HUDEP-2 (cell line): ENCODE measurements around the gene MBD3L4.
A peak's percentile ranks its signal among the peaks of the same experiment; 100 is the strongest.
"Not testable (repeated sequence)": the region's sequence is repeated elsewhere in the genome, so short reads cannot be mapped to it uniquely, and the experiment has no call there.

Experiments
- DNase-seq, 76 experiments: peaks; one replicate each; lab custom pipeline; 2025; ENCODE audit not compliant: unreplicated experiment in 76 of 76; lab: John Stamatoyannopoulos, UW

MBD3L4 gene

GRCh38 chr19:7051421-7051820 lies 11.4 kb upstream of the MBD3L4 start:
- DNase-seq = not testable (repeated sequence)

DNA sequence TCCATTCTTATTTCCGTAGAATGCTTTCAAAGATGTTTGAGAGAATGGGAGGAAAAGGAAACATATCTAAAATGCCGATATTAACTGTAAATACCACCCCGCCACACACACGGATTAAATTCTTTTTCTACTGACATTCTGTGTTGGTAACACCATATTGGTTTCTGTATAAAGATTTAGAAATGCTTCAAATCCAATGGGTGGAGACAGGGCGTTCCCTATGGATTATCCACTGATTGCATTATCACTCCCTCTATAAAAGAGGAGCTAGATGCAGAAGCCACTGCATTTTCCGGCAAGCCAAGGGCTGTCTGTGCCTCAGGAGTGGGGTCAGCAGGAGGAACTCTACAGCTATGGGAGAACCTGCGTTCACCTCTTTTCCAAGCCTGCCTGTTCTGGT lies 9.0 kb upstream of the MBD3L4 start, which contains the start of gene MBD3L2:
Gene MBD3L2, plus strand, starts transcription at position 301 of the 400 bp plus-strand sequence. Its CDS starts 53 bp downstream, at position 354.
- DNase-seq = not testable (repeated sequence)

- DNase-seq = not testable (repeated sequence)
Measured at GRCh38 chr19:7041563-7041962, 1.6 kb upstream of the MBD3L4 start.

DNA sequence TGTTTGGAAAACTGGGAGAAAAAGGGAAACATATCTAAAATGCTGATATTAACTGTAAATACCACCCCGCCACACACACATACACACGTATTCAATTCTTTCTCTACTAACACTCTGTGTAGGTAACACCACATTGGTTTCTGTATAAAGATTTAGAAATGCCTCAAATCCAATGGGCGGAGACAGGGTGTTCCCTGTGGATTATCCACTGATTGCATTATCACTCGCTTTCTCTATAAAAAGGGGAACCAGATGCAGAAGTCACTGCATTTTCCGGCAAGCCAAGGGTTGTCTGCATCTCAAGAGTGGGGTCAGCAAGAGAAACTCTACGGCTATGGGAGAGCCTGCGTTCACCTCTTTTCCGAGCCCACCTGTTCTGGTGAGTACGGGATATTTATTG lies 9.7 kb downstream of the MBD3L4 start, which contains the start of gene MBD3L5:
Gene MBD3L5, plus strand, starts transcription at position 301 of the 400 bp plus-strand sequence. Its CDS starts 34 bp downstream, at position 335.
- not testable (repeated sequence) for DNase-seq

GRCh38 chr19:7028790-7029189 lies 11.2 kb downstream of the MBD3L4 start:
- DNase-seq = not testable (repeated sequence)

DNA sequence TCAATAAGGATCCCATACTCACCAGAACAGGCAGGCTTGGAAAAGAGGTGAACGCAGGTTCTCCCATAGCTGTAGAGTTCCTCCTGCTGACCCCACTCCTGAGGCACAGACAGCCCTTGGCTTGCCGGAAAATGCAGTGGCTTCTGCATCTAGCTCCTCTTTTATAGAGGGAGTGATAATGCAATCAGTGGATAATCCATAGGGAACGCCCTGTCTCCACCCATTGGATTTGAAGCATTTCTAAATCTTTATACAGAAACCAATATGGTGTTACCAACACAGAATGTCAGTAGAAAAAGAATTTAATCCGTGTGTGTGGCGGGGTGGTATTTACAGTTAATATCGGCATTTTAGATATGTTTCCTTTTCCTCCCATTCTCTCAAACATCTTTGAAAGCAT lies 18.6 kb downstream of the MBD3L4 start, which contains the start of gene MBD3L2B:
Gene MBD3L2B, minus strand, starts transcription at position 101 of the 400 bp plus-strand sequence. Its CDS starts 34 bp downstream, at position 67.
- DNase-seq = not testable (repeated sequence)

- DNase-seq = no peak
Measured at GRCh38 chr19:7018828-7019227, 21.2 kb downstream of the MBD3L4 start.

- DNase-seq = peak in 47 of 76 experiments; percentile 4 to 80 (median 50)
Measured at GRCh38 chr19:7013678-7014077, 26.3 kb downstream of the MBD3L4 start.

DNA sequence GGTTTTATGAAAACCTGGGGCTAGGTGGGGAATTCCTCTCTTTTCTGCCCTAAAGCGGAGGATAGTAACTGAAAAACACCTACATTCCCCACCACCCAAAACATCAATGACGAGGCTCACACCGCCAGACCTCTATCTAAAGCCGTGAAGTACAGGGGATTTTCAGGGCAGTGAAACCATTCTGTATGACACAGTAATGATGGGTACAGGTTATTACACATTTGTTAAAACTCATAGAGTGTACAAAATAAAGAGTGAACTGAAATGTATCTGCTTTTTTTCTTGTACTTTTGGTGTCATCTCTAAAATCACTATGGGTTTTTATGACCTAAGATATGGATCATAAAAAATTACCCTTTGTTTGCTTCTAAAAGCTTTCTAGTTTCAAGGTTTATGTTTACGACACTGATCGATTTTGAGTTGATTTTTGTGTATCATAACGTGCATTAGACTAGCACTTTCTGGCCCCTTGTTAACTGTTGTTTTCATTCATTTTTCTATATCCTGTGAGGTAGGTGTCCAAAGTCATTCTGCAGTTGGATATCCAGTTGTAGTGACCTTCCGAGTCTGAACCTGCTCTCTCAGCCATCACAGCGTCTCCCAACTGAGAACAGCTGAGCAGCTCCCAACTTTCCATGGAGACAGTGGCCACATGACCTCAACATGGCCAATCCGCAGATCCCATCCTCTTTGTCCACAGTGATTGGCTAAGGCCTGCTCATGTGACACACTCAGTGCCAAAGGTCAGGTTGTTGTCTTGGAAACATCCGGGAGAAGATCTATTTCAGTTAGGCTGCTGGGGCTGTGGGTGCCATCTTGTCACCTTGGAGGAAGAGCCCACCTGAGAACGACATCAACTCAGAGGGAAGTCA lies 29.0 kb downstream of the MBD3L4 start:
- no peak for DNase-seq

DNA sequence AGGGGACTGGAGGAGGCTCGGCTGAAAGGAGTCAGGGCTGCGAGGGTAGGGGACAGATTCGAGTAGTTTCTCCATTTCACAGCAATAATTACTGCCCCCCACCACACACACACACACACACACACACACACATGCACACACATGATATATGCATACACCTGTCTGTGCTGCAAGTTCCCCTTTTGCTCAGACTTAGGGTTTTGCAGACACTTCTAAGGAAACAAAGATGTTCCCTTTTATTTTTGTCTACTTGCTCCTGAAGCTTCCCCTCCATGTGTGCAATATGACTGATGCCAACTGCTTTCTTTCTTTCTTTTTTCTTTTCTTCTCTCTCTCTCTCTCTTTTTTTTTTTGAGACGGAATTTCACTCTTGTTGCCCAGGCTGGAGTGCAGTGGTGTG lies 32.1 kb downstream of the MBD3L4 start:
- DNase-seq = no peak

DNA sequence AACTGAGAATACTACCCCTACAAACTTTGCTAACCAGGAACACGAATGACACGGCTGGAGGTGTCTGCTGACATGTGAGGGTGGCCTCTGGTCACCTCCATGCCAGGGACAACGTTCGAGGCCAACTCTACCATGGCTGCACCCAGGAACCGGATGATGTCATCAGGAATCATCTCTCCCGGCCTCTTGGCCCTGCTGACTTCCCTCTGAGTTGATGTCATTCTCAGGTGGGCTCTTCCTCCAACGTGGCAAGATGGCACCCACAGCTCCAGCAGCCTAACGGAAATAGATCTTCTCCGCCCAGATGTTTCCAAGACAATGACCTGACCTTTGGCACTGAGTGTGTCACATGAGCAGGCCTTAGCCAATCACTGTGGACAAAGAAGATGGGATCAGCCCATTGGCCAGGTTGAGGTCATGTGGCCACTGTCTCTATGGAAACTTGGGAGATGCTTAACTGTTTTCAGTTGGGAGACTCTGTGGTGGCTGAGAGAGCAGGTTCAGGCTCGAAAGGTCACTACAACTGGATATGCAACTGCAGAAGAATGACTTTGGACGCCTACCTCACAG lies 33.8 kb downstream of the MBD3L4 start:
- peak in 1 of 76 experiments; percentile 10 for DNase-seq

DNA sequence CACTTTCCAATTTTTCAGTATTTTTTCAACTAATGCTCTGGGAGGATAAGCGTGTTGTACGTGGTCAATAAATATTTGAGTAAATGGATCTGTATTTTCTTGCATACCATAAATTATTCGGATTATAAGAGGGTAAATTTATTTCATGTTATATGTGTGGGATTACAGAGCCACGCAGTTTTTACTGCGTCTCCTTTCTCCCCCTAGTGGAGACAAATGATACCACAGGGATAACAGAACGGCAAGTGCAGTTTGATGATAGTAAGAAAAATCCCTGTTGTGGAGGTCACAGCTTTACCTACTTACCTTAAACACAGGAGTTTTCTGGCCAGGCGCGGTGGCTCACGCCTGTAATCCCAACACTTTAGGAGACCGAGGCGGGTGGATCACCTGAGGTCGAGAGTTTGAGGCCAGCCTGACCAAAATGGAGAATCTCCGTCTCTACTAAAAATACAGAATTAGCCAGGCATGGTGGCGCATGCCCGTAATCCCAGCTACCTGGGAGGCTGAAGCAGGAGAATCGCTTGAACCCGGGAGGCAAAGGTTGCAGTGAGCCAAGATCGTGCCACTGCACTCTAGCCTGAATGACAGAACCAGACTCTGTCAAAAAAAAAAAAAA lies 35.6 kb downstream of the MBD3L4 start:
- no peak for DNase-seq

- DNase-seq = no peak
Measured at GRCh38 chr19:7000816-7001215, 39.2 kb downstream of the MBD3L4 start.

- no peak for DNase-seq
Measured at GRCh38 chr19:7000333-7000732, 39.6 kb downstream of the MBD3L4 start.

- DNase-seq = no peak
Measured at GRCh38 chr19:6999933-7000332, 40.0 kb downstream of the MBD3L4 start.

GRCh38 chr19:6997679-6998445 lies 42.1 kb downstream of the MBD3L4 start:
- DNase-seq = no peak

DNA sequence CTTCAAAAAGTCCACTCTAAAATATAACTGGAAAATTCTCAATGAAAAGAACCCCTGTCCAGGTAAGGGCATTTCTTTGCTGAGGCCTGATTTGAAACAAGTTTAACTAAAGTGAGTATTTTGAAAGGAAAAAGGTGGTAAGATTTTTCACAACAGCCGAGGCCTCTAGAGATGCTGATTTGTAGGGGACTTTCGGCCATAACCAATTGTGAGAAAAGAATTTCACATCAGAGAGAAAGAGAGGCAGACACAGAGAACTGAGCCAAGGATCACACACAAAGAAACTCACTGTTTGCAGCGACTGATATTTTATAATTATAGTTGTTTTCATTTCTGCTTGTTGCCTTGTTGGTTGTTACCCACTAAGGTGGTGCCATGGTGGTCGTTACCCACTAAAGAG lies 43.2 kb downstream of the MBD3L4 start:
- no peak for DNase-seq

DNA sequence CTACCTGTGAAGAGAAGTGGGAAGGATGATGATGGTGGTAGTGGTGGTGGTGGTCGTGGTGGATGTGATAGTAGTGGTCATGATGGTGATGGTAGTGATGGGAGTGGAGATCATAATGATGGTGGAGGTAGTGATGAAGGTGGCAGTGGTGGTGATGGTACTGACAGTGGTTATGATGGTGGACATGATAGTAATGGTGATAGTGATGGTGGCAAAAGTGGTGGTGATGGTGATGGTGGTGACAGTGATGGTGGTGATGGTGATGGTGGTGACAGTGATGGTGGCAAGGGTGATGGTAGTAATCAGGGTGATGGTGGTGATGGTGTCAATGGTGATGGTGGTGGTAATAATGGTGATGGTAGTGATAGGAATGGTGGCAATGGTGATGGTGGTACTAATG lies 44.9 kb downstream of the MBD3L4 start:
- no peak for DNase-seq

- no peak for DNase-seq
Measured at GRCh38 chr19:6988257-6988656, 51.7 kb downstream of the MBD3L4 start.

- no peak for DNase-seq
Measured at GRCh38 chr19:6987850-6988249, 52.1 kb downstream of the MBD3L4 start.
